Heart left ventricle (tissue), 16 donors: ENCODE data around the gene MIGA1. TPM values are rescaled to one million over a fixed set of nuclear protein-coding genes. Genes with fewer than 3 reads are reported as not detected.

Experiments
- ATAC-seq, 4 donors: fragments of 200-7000 bp; cut with Tn5 transposase; one replicate each; pipeline ENCODE4 v1.9.1; 2020 to 2022; ENCODE audit warnings: moderate library complexity in 4 of 4, mild to moderate bottlenecking in 3 of 4, moderate number of reproducible peaks in 1 of 4
- DNase-seq, 5 donors: peaks; one replicate each; pipeline ENCODE4 v3.0.0-alpha.2; 2020
- H3K27ac ChIP-seq, 12 donors: fragments of 200-600 bp; sonication (generic) in 4 of 12; one replicate each; pipeline versions ENCODE4 v1.5.0 to v1.8.0; 2016 to 2022; ENCODE audit warnings: mild to moderate bottlenecking in 2 of 12
- H3K27me3 ChIP-seq, 9 donors: fragments of 200-600 bp; sonication (generic) in 2 of 9; one replicate each; pipeline versions ENCODE4 v1.5.1 to v1.8.0; 2016 to 2022; ENCODE audit warnings: mild to moderate bottlenecking in 3 of 9
- H3K36me3 ChIP-seq, 9 donors: fragments of 200-600 bp; sonication (generic) in 2 of 9; one replicate each; pipeline versions ENCODE4 v1.5.0 to v1.8.0; 2018 to 2022; ENCODE audit warnings: mild to moderate bottlenecking in 2 of 9
- H3K4me1 ChIP-seq, 12 donors: fragments of 200-600 bp; sonication (generic) in 4 of 12; one replicate each; pipeline versions ENCODE4 v1.5.0 to v1.8.0; 2016 to 2022; ENCODE audit warnings: mild to moderate bottlenecking in 3 of 12
- H3K4me3 ChIP-seq, 12 donors: fragments of 200-600 bp; sonication (generic) in 4 of 12; one replicate each; pipeline versions ENCODE4 v1.5.0 to v1.8.0; 2017 to 2022; ENCODE audit warnings: mild to moderate bottlenecking in 9 of 12, moderate library complexity in 4 of 12
- H3K9me3 ChIP-seq, 12 donors: fragments of 200-600 bp; sonication (generic) in 4 of 12; one replicate each; pipeline versions ENCODE4 v1.5.0 to v1.8.0; 2016 to 2022; ENCODE audit warnings: mild to moderate bottlenecking in 1 of 12
- CTCF ChIP-seq, 12 donors: fragments of 200-600 bp; sonication (generic) in 4 of 12; IDR thresholded peaks; one replicate each; pipeline versions ENCODE4 v1.5.0 to v1.8.0; 2018 to 2022; ENCODE audit warnings: antibody characterized with exemption in 12 of 12, mild to moderate bottlenecking in 5 of 12
- POLR2A ChIP-seq, 2 donors: fragments of 450-650 bp; IDR thresholded peaks; one replicate each; pipeline ENCODE4 v1.6.1; 2017; ENCODE audit warnings: antibody characterized with exemption in 2 of 2, mild to moderate bottlenecking in 2 of 2, moderate library complexity in 2 of 2
- WGBS, 4 donors: extraction: QIAGEN DNeasy Blood & Tissue Kit in 2 of 4; methylation state at CpG; one replicate each; pipeline versions ENCODE4 v1.1.5 to v1.1.7; 2013 to 2018; 5-methylcytosine and 5-hydroxymethylcytosine counted together
- intact Hi-C, 10 donors: fragments of 100-400 bp; cut with DNase I; formaldehyde crosslinking; loops; one replicate each; pipeline versions ENCODE4 v1.11.1 to v1.14.2; 2022
- polyA plus RNA-seq, 2 donors: library from polyadenylated mRNA; stranded (reverse); fragments of 200-250 nt; gene quantifications; one replicate each; pipeline ENCODE4 v1.2.3, GENCODE V29; 2013
- total RNA-seq, 9 donors: library from RNA; depleted of rRNA in 2 of 9; stranded (reverse); fragments of >200 nt in 2 of 9; fragmentation: NEBNext Ultra II Directional in 3 of 9; extraction: Animal tissue kit (Norgen Biotek cat#: 25700) in 3 of 9; gene quantifications; one replicate each; pipeline versions ENCODE4 v1.1.0 to v1.2.4, GENCODE V29; 2016 to 2023
- donor health status: ischemic (EF 13 %, LVEDD 7.1; RV severe dilation, severe dysfunction).
- donor health status: healthy with polysubstance abuse.
- donor health status: DM: no; HTN: yes; CAD: no.
- donor health status: DM: no; HTN: no; CAD: no.
- donor health status: ischemic (EF 25% LVEDD 6.9; RV normal size, moderate dysfunction).
- donor health status: ischemic (EF 25% LVEDD 5.7; RV mildly dilated, moderate dysfunction).
- donor health status: healthy.
- donor health status: DM: yes; HTN: yes; CAD: no.
- donor health status: ischemic (EF 35%, LVEDD 5.7; RV mildly dilated, moderate dysfunction).
- donor health status: nonischemic (EF 11% LVEDD 7.7; RV severe dilation, severe dysfunction).
- donor health status: DM: yes; HTN: yes; CAD: no.
- donor health status: PGD.
- donor health status: ischemic (EF 29% LVEDD 5.4; RV normal size, mild dysfunction).
- donor health status: nonischemic (EF 23%, LVEDD 6.1; RV moderate dilation, normal function).

MIGA1 gene
- total and polyA plus RNA-seq, 11 donors = 2.6 to 14.1 (median 9.7) TPM

- no peak for ATAC-seq
- 67 to 71% (median 69%) methylated on average over 2 of the region's 2 CpGs for WGBS, 4 donors
- Histone ChIP-seq H3K9me3 (no peaks in the 10 kb centered on the region), H3K36me3 (peaks cover 0 to 3% (median 0%) of the 10 kb centered on the region in 9 donors), H3K27me3 (no peaks in the 10 kb centered on the region), H3K4me1 (peaks cover 0 to 5% (median 0%) of the 10 kb centered on the region in 12 donors), H3K27ac (no peak overlapping the region), H3K4me3 (no peak overlapping the region)
- TF ChIP-seq CTCF (IDR thresholded peaks at IDR 0.05) = no peak
- TF ChIP-seq POLR2A (IDR thresholded peaks at IDR 0.05) = no peak
- DNase-seq = no peak
- intact Hi-C loops = loop anchor here in 2 of 10 donors (5.0 to 10.0 kb wide), 2 partner anchors 35 to 48 kb away; no protein-coding TSS in a partner anchor
Observed at GRCh38 chr1:77882411-77882810, 103.0 kb downstream of the MIGA1 start.

DNA sequence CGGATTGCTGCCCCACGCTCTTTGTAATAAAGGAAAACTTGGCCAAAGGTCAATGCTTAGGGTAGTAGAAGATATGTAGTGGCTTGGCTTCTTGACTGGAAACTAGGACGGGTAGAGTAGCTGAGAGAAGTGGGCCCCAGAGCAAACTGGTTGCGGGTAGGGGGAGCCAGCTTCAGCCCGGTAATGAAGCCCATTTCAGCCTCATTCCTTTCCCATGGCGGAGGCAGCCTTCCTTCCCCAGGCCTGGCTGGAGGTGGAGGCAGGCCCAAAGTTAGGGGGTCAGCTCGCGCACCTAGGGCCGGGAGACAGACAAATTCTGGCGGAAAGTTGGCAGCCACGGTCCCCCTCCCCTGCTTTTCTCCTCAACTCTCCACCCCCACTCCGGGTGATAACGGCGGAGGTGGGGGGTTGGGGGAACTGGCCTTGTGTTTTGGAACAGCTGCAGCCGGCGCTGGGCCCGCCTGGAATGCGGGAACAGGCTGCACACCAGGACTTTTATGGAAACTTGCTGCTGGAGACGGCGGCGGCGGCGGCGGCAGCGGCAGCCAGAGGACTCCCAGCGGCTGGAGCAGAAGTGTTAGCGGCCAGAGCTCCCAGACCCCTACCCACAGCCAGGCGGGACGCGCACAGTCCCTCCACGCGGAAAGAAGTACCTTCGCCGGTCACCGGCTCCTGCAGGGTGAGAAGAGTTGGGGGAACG is 108.8 kb downstream of the MIGA1 start, which contains the start of gene NEXN:
TSS of gene NEXN (plus strand) at position 544 of the 700 bp plus-strand sequence. CDS start 27,483 bp downstream, outside the sequence.
- 3 to 14% (median 6%) methylated on average over 15 to 36 of the region's 36 CpGs for WGBS, 4 donors
- Histone ChIP-seq H3K9me3 (no peaks in the 10 kb centered on the region), H3K36me3 (peaks cover 0 to 13% (median 1%) of the 10 kb centered on the region in 9 donors), H3K27me3 (peaks cover 0 to 3% (median 0%) of the 10 kb centered on the region in 9 donors), H3K4me1 (peaks cover 0 to 14% (median 2%) of the 10 kb centered on the region in 12 donors), H3K27ac (peak within 1 kb of the TSS; percentile 89 to 100 (median 97)), H3K4me3 (peak within 1 kb of the TSS; percentile 61 to 89 (median 80))
- peak; percentile 86 to 93 (median 88) for ATAC-seq
- intact Hi-C loops = loop anchor here (1.0 to 10.0 kb wide), 4 partner anchors 51 to 55 kb away; no protein-coding TSS in a partner anchor
- TF ChIP-seq CTCF (IDR thresholded peaks at IDR 0.05) = no peak
- peak in 1 of 2 donors; percentile 77 for TF ChIP-seq POLR2A (IDR thresholded peaks at IDR 0.05)
- peak; percentile 85 to 94 (median 90) for DNase-seq

- 0 to 2% (median 1%) methylated on average over 23 to 46 of the region's 46 CpGs for whole genome bisulfite sequencing, 4 donors
Observed at GRCh38 chr1:77888781-77889642, 109.6 kb downstream of the MIGA1 start.

More at GRCh38 chr1:77888781-77889642, 109.6 kb downstream of the MIGA1 start:
- Histone ChIP-seq H3K36me3 (peaks cover 0 to 21% (median 5%) of the 10 kb centered on the region in 9 donors), H3K27me3 (peaks cover 0 to 3% (median 0%) of the 10 kb centered on the region in 9 donors), H3K27ac (peak overlapping the region; percentile 89 to 100 (median 97)), H3K4me1 (peaks cover 0 to 16% (median 2%) of the 10 kb centered on the region in 12 donors), H3K9me3 (no peaks in the 10 kb centered on the region), H3K4me3 (peak overlapping the region; percentile 61 to 89 (median 80))
- intact Hi-C loops = loop anchor here (1.0 to 10.0 kb wide), 4 partner anchors 52 to 56 kb away; no protein-coding TSS in a partner anchor
- ATAC-seq (peak; percentile 2 to 62 (median 30)), DNase-seq (peak in 4 of 5 donors; percentile 30 to 70 (median 50))
- TF ChIP-seq CTCF (IDR thresholded peaks at IDR 0.05) = peak in 1 of 12 donors; percentile 3
- TF ChIP-seq POLR2A (IDR thresholded peaks at IDR 0.05) = no peak
